Hematopoietic multipotent progenitor cell treated with erythropoietin and hydrocortisone succinate and interleukin-3 and kit ligand, for 8 days (in vitro differentiated cells): ENCODE results near the gene MAP3K7.

Experiments used
- DNase-seq: peaks from one replicate; pipeline ENCODE4 v3.0.0-alpha.2; 2015

Gene MAP3K7

GRCh38 chr6:90521955-90522354, 64.9 kb downstream of the MAP3K7 start:
- no peak for DNase-seq

GRCh38 chr6:90516074-90516660, 70.7 kb downstream of the MAP3K7 start:
- DNase-seq = no peak

DNA sequence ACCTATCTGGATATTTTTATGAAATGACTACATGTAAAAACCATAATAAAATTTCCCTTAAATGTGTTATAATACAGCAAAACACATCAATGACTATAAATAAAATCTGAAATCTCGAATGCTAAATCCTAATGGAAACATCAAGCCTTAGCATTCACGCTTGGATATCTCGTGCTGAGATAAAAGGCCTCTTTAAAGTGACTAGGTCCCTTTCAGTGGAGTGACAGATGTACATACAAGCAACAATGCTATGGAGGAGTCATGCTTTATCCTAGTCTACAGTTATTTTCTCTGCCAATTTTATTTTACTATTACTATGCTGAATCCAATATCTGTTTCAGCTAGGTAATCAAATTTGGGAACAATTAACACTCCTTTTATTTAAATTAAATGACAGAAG, 72.4 kb downstream of the MAP3K7 start:
- DNase-seq = no peak

DNA sequence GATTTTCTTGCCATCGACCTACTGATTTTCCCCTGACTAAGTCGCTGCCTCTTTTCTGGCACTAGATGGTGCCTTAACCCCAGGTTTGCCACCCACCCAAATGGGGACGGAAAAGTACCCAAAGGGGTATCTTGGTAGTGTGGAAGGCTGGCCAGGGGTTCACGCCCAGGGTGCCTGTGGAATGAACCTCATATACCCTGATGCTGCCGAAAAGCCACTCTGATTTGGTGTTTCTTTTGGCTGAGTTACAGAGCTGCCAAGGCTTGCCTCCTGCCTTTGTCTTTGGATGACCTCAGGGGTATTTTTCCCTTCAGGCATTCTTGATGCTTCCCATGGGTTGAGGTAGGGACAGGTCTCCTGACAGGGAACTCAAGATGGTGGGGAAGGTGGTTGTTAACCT, 78.1 kb downstream of the MAP3K7 start:
- no peak for DNase-seq

GRCh38 chr6:90502866-90503407, 83.9 kb downstream of the MAP3K7 start:
- peak; percentile 81 for DNase-seq

DNA sequence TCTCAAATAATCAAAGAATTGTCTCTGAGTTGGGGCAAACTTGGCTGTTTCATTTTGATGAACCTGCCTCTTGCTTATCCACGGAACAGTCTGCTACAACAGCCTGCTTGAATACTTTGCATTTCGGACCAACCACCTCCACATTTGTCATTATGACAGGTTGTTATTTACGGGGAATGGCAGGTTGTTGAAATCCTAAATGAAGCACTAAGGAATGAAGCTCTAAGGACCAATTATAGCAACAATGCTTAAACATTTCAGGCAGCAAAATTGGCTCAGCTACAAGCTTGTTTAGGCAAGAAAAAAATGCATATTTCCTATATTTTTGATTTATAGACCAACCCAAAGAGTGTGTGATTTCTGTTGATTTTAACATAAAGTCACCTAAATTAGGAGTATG, 84.5 kb downstream of the MAP3K7 start:
- DNase-seq = no peak

DNA sequence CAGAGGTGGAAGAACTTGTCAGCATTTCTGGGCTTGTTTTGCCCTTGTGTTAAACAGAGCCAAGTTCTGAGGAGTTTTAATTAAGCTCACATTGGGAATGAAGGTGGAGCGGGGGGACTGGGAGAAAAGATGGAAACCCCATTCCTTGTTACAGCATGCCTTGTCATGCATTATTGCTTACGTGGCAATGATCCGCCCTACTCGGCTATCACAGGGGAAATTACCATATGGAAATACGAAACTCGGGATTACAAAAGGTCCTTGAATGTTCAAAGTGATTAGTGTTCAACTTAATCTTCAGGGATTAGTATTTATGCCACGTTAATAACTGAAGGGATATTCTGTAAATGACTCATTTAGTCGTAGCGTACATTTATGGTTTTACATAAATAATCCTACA, 86.4 kb downstream of the MAP3K7 start:
- DNase-seq = no peak

- no peak for DNase-seq
These were observed 89.5 kb downstream of the MAP3K7 start for GRCh38 chr6:90497411-90497810.

DNA sequence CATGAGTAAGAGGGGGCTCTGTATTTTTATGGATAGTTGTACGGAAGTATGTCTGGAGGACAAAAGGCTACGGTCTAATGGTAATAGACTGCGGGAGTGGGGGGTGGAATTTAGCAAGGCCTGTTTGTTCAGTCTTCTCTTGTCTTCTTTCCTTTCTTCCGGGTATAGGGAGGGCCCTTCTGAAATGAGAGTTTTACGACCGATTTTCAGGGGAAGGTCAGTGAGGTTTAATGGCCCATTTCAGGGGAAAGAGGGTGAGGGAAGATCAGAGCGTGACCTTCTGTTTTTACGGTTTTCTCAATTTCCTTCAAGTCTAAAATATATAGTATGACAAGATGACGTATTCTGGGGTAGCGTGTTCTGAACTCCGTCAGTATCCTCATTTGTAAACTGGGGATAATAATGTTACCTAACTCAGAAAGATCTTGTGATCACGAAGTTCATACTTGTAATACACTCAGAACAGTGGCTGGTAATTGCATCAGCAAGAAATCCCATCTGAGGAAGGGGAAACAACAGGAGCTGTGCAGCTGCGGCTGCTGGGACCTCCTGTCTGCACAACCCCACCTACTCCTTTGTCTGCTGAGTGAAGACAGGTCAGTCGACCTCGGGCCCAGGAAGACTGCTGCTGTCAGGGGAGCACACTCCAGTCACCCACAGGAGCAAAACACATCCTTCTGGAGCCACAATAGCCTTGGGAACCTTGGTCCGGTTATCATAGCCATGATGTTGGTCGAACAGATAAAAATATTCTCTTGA, 90.4 kb downstream of the MAP3K7 start:
- DNase-seq = no peak

DNA sequence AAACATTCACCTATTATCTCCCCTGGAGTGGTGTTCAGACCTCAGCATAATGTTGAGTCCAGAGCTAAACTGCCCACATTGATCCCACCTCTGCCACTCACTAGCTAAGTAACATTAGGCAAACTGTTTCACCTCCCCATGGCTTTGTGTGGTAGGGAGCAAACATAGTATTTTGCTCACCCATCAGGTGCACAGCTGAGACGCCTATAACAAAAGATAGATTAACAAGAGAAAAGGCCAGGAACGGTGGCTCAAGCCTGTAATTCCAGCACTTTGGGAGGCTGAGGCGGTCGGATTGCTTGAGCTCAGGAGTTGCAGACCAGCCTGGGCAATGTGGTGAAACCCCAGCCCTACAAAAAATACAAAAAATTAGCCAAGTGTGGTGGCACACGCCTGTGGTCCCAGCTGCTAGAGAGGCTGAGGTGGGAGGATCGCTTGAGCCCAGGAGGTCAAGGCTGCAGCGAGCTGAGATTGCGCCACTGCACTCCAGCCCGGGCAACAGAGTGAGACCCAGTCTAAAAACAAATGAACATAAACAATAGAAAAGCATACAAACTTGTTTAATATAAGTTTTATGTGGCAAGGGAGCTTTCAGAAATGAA, 91.6 kb downstream of the MAP3K7 start:
- no peak for DNase-seq

DNA sequence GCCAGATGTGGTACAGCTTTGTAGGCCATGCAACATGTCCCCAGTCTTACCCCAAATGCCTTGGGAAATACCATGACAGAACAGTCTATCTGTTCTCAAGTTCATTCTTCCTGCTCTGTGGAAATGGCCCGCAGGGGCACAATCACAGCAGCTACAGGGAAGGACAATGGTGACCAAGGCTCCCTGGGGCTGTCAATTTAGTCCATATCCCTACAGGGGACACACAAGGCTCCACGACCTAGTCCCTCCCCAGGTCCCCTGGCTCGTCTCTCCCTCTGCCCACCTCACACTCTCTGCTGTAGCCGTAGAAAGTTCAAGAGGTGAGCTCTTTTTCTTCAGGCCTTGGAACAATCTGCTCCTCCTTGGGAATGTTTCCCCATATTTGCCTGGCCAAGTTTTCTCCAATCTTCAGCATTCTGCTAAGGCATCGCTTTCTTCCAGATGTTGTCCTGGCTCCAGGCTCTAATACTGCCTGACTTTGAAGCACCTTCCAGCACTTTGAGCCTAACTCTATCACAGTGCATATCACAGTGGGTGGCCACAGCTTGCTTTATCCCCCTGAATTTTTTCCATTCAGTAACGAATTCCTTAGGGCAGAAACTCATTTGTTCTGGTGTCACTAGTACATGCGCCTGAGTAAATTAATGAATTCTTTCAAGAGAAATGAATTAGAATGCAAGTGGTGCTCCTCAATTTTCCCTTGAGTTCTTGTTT, 92.6 kb downstream of the MAP3K7 start:
- DNase-seq = no peak

DNA sequence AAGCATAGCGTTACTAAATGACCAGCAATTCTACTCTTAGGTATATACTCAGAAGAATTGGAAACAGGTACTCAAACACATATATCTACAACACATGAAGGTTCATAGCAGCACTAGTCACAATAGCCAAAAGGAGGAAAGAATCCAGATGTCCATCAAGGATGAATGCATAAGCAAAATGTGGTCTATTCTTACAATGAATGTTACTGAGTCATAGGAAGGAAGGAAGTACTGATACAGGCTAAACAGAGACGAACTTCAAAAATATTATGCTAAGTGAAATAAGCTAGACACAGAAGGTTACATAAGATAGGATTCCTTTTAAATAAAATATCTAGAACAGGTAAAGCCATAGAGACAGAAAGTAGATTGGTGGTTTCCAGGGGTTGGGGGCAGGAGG, 93.5 kb downstream of the MAP3K7 start:
- DNase-seq = no peak

- DNase-seq = no peak
These were observed 94.1 kb downstream of the MAP3K7 start for GRCh38 chr6:90492798-90493197.

GRCh38 chr6:90492369-90492768, 94.5 kb downstream of the MAP3K7 start:
- no peak for DNase-seq

GRCh38 chr6:90490030-90490716, 96.7 kb downstream of the MAP3K7 start:
- DNase-seq = no peak

- DNase-seq = no peak
These were observed 98.1 kb downstream of the MAP3K7 start for GRCh38 chr6:90488816-90489215.

- DNase-seq = no peak
These were observed 101.1 kb downstream of the MAP3K7 start for GRCh38 chr6:90485635-90486277.

DNA sequence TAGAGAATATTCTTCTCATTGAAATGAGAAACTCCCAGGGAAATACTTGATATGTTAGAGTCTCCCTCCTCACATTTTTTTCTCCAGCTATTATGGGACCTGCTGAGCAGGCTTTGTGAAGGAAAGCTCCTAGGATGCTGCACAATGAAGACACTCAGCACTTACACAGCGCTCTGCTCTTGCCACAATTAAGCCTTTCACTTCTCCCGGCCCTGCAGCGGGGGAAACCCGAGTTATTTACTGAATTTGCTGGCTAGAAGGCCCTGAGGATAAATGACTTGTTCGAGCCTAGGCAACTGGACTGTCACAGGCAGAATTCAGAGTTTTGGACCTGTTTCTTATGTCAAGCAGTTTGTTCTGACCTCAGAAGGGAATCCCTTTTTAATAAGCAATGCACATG, 102.0 kb downstream of the MAP3K7 start:
- DNase-seq = no peak

GRCh38 chr6:90484385-90484784, 102.5 kb downstream of the MAP3K7 start:
- DNase-seq = no peak

- DNase-seq = no peak
These were observed 102.9 kb downstream of the MAP3K7 start for GRCh38 chr6:90483956-90484355.

DNA sequence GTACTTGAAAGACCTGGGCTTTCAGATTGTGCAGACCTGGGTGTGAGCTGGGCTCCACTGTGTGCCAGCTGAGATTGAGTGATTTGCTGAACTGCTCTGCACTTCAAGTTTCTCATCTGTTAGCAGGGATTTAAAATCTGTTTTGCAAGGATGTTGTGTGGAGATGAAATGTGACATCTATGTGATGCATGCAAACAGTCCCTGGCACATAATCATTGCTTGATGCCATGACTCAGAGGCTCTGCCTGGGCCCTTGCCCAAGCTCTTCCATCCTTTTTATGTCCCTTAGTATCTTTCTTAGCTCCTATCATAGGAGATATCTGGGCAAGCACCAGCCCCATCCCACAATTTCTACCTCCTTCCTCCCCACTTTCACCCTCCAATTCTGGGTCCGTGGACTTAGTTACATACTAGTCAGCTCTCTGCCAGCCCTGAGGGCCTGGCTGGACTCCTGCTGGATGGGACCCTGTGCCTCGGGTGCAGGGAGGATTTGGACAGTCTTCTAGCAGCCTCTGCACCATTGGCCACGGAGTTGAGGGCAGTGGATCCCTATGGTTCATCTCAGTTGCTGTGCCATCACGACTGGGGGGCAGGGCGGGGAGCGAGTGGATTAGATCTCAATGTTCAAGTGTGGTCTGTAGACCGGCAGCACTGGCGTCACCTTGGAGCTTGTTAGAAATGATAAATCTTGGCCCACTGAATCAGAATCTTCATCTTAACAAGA, 103.6 kb downstream of the MAP3K7 start:
- no peak for DNase-seq

DNA sequence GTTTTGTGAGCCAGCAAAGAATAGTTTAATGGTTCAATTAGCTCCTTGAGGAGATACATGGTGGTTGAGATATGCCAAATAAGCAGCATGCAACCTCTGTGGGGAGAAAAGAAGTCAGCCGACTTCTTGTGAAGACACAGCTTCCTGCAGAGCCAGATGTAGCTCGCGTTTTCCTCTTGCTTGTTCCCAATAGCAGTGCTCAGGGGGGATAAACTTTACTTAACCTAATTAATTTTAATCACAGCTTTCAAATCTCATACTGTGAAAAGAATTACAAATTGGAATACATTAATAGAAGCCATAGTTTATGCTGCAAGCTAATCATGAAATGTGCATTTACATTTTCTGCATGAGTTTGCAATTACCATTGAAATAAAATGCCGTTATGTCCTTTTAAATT, 106.2 kb downstream of the MAP3K7 start:
- no peak for DNase-seq
